DND-41 (cell line): ENCODE results near the gene BBS9.

Experiments
- CTCF ChIP-seq: IDR thresholded peaks from 2 replicates; pipeline ENCODE4 v1.5.1; 2012; ENCODE audit warnings: borderline replicate concordance, low read length, moderate library complexity, mild to moderate bottlenecking; ENCODE audit not compliant: poor library complexity, severe bottlenecking; ENCODE audit errors: extremely low read depth
- EZH2 ChIP-seq: IDR thresholded peaks from 3 replicates; pipeline ENCODE4 v1.6.1; 2012; ENCODE audit warnings: borderline replicate concordance, low read depth, mild to moderate bottlenecking, moderate library complexity, low read length, inconsistent platforms; ENCODE audit not compliant: severe bottlenecking

DNA sequence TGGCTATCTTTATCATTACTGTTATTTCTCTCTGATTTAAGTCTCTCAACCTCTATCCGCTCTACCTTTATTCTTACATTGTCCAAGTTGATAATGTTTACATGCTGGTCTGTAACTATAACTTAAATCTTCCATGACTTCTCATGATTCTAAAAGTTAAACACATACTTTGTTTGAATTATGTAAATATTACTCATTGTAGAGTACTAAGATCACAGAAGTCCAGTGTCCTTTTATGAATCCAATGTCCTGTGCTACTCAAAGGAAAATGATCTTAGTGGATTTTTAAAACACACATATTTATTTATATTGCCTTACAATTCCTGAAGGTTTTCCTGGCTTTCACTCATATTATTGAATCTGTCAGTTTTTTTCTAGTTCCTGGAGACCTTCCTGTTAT lies 70.9 kb downstream of the BBS9 start:
- no peak for TF ChIP-seq CTCF
- TF ChIP-seq EZH2: no peak
